CD14-positive monocyte (primary cell): ENCODE measurements around the gene BRCA2. TPM values are rescaled to one million over a fixed set of nuclear protein-coding genes. Genes with fewer than 3 reads are reported as not detected.

Experiments used
- DNase-seq, 3 donors: peaks; one replicate each; pipeline ENCODE4 v3.0.0-alpha.2; 2011 to 2022
- H2AFZ ChIP-seq: 2 replicates; pipeline ENCODE4 v1.6.0; 2012; ENCODE audit warnings: mild to moderate bottlenecking, low read depth, low read length, inconsistent platforms; ENCODE audit not compliant: insufficient read depth, poor library complexity, severe bottlenecking
- H3K27ac ChIP-seq, 2 donors: 1 replicate in 1 of 2; 2 replicates in 1 of 2; pipeline ENCODE4 v1.5.1; 2012 to 2013; ENCODE audit warnings: low read length in 2 of 2, control low read depth in 1 of 2, inconsistent platforms in 1 of 2, low read depth in 1 of 2, mild to moderate bottlenecking in 1 of 2
- H3K27me3 ChIP-seq, 2 donors: one replicate each; pipeline versions ENCODE4 v1.6.0 to v1.6.1; 2011 to 2013; ENCODE audit warnings: low read length in 2 of 2; ENCODE audit not compliant: control insufficient read depth in 2 of 2, insufficient read depth in 2 of 2
- H3K36me3 ChIP-seq, 2 donors: replicated peaks in 1 of 2; 1 replicate in 1 of 2; 2 replicates in 1 of 2; pipeline versions ENCODE4 v1.5.1 to v1.6.1; 2012 to 2013; ENCODE audit warnings: low read length in 2 of 2, control low read depth in 1 of 2, inconsistent platforms in 1 of 2, mild to moderate bottlenecking in 1 of 2; ENCODE audit not compliant: insufficient read depth in 2 of 2, control insufficient read depth in 1 of 2
- H3K4me1 ChIP-seq, 2 donors: 1 replicate in 1 of 2; 2 replicates in 1 of 2; pipeline versions ENCODE4 v1.5.1 to v1.6.1; 2012 to 2013; ENCODE audit warnings: low read length in 2 of 2, control low read depth in 1 of 2, inconsistent platforms in 1 of 2, mild to moderate bottlenecking in 1 of 2, moderate library complexity in 1 of 2; ENCODE audit not compliant: insufficient read depth in 2 of 2, control insufficient read depth in 1 of 2
- H3K4me2 ChIP-seq: replicated peaks from 2 replicates; pipeline ENCODE3; 2012; ENCODE audit warnings: low read length, moderate library complexity, mild to moderate bottlenecking; ENCODE audit not compliant: poor library complexity, severe bottlenecking; ENCODE audit errors: extremely low read depth
- H3K4me3 ChIP-seq, 3 experiments: fragments of 200-600 bp in 1 of 3; sonication (generic) in 1 of 3; replicated peaks in 1 of 3; 1 replicate in 2 of 3; 2 replicates in 1 of 3; pipeline ENCODE4 v1.5.1; 2011 to 2013; ENCODE audit warnings: low read length in 3 of 3, mild to moderate bottlenecking in 3 of 3, control low read depth in 2 of 3, low read depth in 2 of 3, inconsistent platforms in 1 of 3, moderate library complexity in 1 of 3
- H3K79me2 ChIP-seq: 2 replicates; pipeline ENCODE4 v1.6.0; 2012; ENCODE audit warnings: mild to moderate bottlenecking, control low read depth, inconsistent platforms, low read length, moderate library complexity; ENCODE audit not compliant: insufficient read depth
- H3K9ac ChIP-seq: 2 replicates; pipeline ENCODE4 v1.6.0; 2017; ENCODE audit warnings: low read length, mild to moderate bottlenecking; ENCODE audit not compliant: insufficient read depth, poor library complexity, severe bottlenecking
- H3K9me3 ChIP-seq, 2 donors: replicated peaks in 1 of 2; 1 replicate in 1 of 2; 2 replicates in 1 of 2; pipeline versions ENCODE4 v1.5.1 to v1.6.1; 2012 to 2013; ENCODE audit warnings: low read length in 2 of 2, control low read depth in 1 of 2; ENCODE audit not compliant: control insufficient read depth in 1 of 2, insufficient read depth in 1 of 2
- H4K20me1 ChIP-seq: 2 replicates; pipeline ENCODE4 v1.6.0; 2012; ENCODE audit warnings: mild to moderate bottlenecking, low read length, control low read depth, moderate library complexity; ENCODE audit not compliant: insufficient read depth
- H3K27ac Mint-ChIP-seq, 7 donors: one replicate each; pipeline ENCODE4 v1.8.0; 2020; ENCODE audit warnings: mild to moderate bottlenecking in 7 of 7, mixed read lengths in 7 of 7, moderate library complexity in 6 of 7, inconsistent platforms in 2 of 7
- H3K27me3 Mint-ChIP-seq, 3 donors: one replicate each; pipeline ENCODE4 v1.8.0; 2021 to 2022; ENCODE audit warnings: low read depth in 3 of 3, mild to moderate bottlenecking in 3 of 3, mixed read lengths in 3 of 3, moderate library complexity in 3 of 3, inconsistent platforms in 1 of 3
- H3K36me3 Mint-ChIP-seq, 2 donors: one replicate each; pipeline ENCODE4 v1.8.0; 2020; ENCODE audit warnings: mixed read lengths in 2 of 2, inconsistent platforms in 1 of 2, mild to moderate bottlenecking in 1 of 2
- H3K4me1 Mint-ChIP-seq: one replicate; pipeline ENCODE4 v1.8.0; 2020; ENCODE audit warnings: mild to moderate bottlenecking, mixed read lengths
- H3K4me3 Mint-ChIP-seq, 2 donors: one replicate each; pipeline ENCODE4 v1.8.0; 2020; ENCODE audit warnings: mild to moderate bottlenecking in 2 of 2, mixed read lengths in 2 of 2, moderate library complexity in 1 of 2
- H3K9me3 Mint-ChIP-seq, 7 donors: one replicate each; pipeline ENCODE4 v1.8.0; 2020 to 2022; ENCODE audit warnings: mixed read lengths in 7 of 7, mild to moderate bottlenecking in 6 of 7, moderate library complexity in 6 of 7, inconsistent platforms in 2 of 7
- CTCF ChIP-seq: fragments of 200-600 bp; IDR thresholded peaks from one replicate; pipeline ENCODE4 v1.8.0; 2022; ENCODE audit warnings: antibody characterized with exemption, mild to moderate bottlenecking
- WGBS: methylation state at CpG from one replicate; pipeline ENCODE4 v1.1.5; 2013; ENCODE audit warnings: missing lambda C conversion rate; ENCODE audit not compliant: insufficient coverage; 5-methylcytosine and 5-hydroxymethylcytosine counted together
- intact Hi-C, 2 donors: fragments of 100-400 bp; cut with micrococcal nuclease; formaldehyde crosslinking; loops; one replicate each; pipeline versions ENCODE4 v1.15.0 to v1.15.1; 2023
- polyA plus RNA-seq, 3 donors: library from polyadenylated mRNA; depleted of rRNA in 1 of 3; unstranded in 2 of 3; stranded (reverse) in 1 of 3; fragments of 300-500 nt in 2 of 3; fragments of >200 nt in 1 of 3; fragmentation: Illumina TruSeq in 2 of 3; gene quantifications; 1 replicate in 2 of 3; 2 replicates in 1 of 3; pipeline ENCODE4 v1.2.3, GENCODE V29; 2012 to 2021

BRCA2 gene
- polyA plus RNA-seq, 3 donors = 0.32 to 0.36 (median 0.36) TPM

- Mint-ChIP-seq H3K27me3 (no peaks in the 10 kb centered on the region), H3K4me1 (peaks cover 21% of the 10 kb centered on the region), H3K4me3 (peak overlapping the region; percentile 69 to 86), H3K36me3 (no peaks in the 10 kb centered on the region), H3K27ac (peak overlapping the region in 4 of 7 donors; percentile 44 to 82 (median 60)), H3K9me3 (no peaks in the 10 kb centered on the region)
- Histone ChIP-seq H3K9ac (peak overlapping the region; percentile 37), H3K36me3 (no peaks in the 10 kb centered on the region), H4K20me1 (no peaks in the 10 kb centered on the region), H3K4me3 (peak overlapping the region; percentile 24 to 78 (median 76)), H3K4me1 (peaks cover 15 to 28% of the 10 kb centered on the region in 2 donors), H3K9me3 (no peaks in the 10 kb centered on the region), H3K79me2 (no peaks in the 10 kb centered on the region), H3K27me3 (no peaks in the 10 kb centered on the region), H2AFZ (peak overlapping the region; percentile 79), H3K4me2 (peak overlapping the region; percentile 79), H3K27ac (peak overlapping the region in 1 of 2 donors; percentile 55)
- peak; percentile 25 to 52 (median 36) for DNase-seq
- TF ChIP-seq CTCF = peak; percentile 78
- 57% methylated on average over 6 of the region's 12 CpGs for WGBS
- intact Hi-C loops = loop anchor here (5.0 to 10.0 kb wide), 3 partner anchors 115 to 1235 kb away; partner anchors contain the start of gene N4BP2L1 (in 2 of the 2)
Observed at GRCh38 chr13:32310134-32310706, 5.1 kb upstream of the BRCA2 start.

GRCh38 chr13:32311188-32311897, 4.0 kb upstream of the BRCA2 start:
- Histone ChIP-seq H3K79me2 (peaks cover 10% of the 10 kb centered on the region), H3K9ac (no peak overlapping the region), H3K27me3 (no peaks in the 10 kb centered on the region), H3K27ac (no peak overlapping the region), H4K20me1 (no peaks in the 10 kb centered on the region), H3K4me1 (peaks cover 20 to 33% of the 10 kb centered on the region in 2 donors), H2AFZ (no peak overlapping the region), H3K36me3 (no peaks in the 10 kb centered on the region), H3K4me2 (no peak overlapping the region), H3K4me3 (no peak overlapping the region), H3K9me3 (no peaks in the 10 kb centered on the region)
- H3K27me3 Mint-ChIP-seq = peaks cover 0 to 3% (median 0%) of the 10 kb centered on the region in 3 donors
- WGBS = 96% methylated on average over 29 of the region's 36 CpGs
- intact Hi-C loops = loop anchor here (5.0 to 10.0 kb wide), 3 partner anchors 113 to 1233 kb away; partner anchors contain the start of gene N4BP2L1 (in 2 of the 2)
- no peaks in the 10 kb centered on the region for H3K36me3 Mint-ChIP-seq
- H3K4me1 Mint-ChIP-seq = peaks cover 25% of the 10 kb centered on the region
- H3K9me3 Mint-ChIP-seq = peaks cover 0 to 3% (median 0%) of the 10 kb centered on the region in 7 donors
- no peak overlapping the region for H3K4me3 Mint-ChIP-seq
- no peak for TF ChIP-seq CTCF
- H3K27ac Mint-ChIP-seq = no peak overlapping the region
- no peak for DNase-seq
